T-helper 17 cell (primary cell): ENCODE results near the gene PAK4. TPM values are rescaled to one million over a fixed set of nuclear protein-coding genes. Genes with fewer than 3 reads are reported as not detected.
A peak's percentile ranks its signal among the peaks of the same experiment; 100 is the strongest.

Experiments used
- ATAC-seq: fragments of 150-1000 bp; cut with Tn5 transposase; 2 replicates; pipeline ENCODE4 v1.10.0; 2021; ENCODE audit warnings: mild to moderate bottlenecking, moderate library complexity
- DNase-seq, 3 donors: peaks; one replicate each; pipeline versions ENCODE4 v3.0.0 to v3.0.0-alpha.2; 2020 to 2021
- H3K9me3 ChIP-seq: one replicate; pipeline ENCODE4 v1.7.0; 2013; ENCODE audit warnings: low read length, mild to moderate bottlenecking; ENCODE audit not compliant: control insufficient read depth, poor library complexity, severe bottlenecking
- H3K27ac Mint-ChIP-seq: one replicate; pipeline ENCODE4 v1.8.0; 2022; ENCODE audit warnings: mild to moderate bottlenecking, moderate library complexity, mixed read lengths
- H3K27me3 Mint-ChIP-seq: one replicate; pipeline ENCODE4 v1.8.0; 2022; ENCODE audit warnings: mixed read lengths
- H3K36me3 Mint-ChIP-seq: one replicate; pipeline ENCODE4 v1.8.0; 2022; ENCODE audit warnings: low read depth, mixed read lengths
- H3K4me1 Mint-ChIP-seq: one replicate; pipeline ENCODE4 v1.8.0; 2022; ENCODE audit warnings: mild to moderate bottlenecking, mixed read lengths
- H3K4me3 Mint-ChIP-seq: one replicate; pipeline ENCODE4 v1.8.0; 2022; ENCODE audit warnings: mild to moderate bottlenecking, moderate library complexity, mixed read lengths
- total RNA-seq, 4 donors: library from RNA in 2 of 4; stranded (reverse) in 2 of 4; gene quantifications; one replicate each; pipeline ENCODE4 v1.2.3 and lab custom pipeline; 2022 to 2026

The PAK4 gene
- total RNA-seq, 2 donors from 2014 or later: 9.6 to 9.7 TPM

GRCh38 chr19:39127812-39128515 lies 2.4 kb downstream of the PAK4 start:
- ATAC-seq: no peak
- no peak overlapping the region for H3K4me3 Mint-ChIP-seq
- peaks cover 41% of the 10 kb centered on the region for H3K4me1 Mint-ChIP-seq
- H3K36me3 Mint-ChIP-seq: peaks cover 2% of the 10 kb centered on the region
- H3K9me3 ChIP-seq: no peaks in the 10 kb centered on the region
- H3K27ac Mint-ChIP-seq: peak overlapping the region; percentile 96
- H3K27me3 Mint-ChIP-seq: no peaks in the 10 kb centered on the region
- no peak for DNase-seq

- Mint-ChIP-seq H3K27ac (no peak overlapping the region), H3K4me1 (peaks cover 41% of the 10 kb centered on the region), H3K36me3 (peaks cover 2% of the 10 kb centered on the region), H3K27me3 (no peaks in the 10 kb centered on the region), H3K4me3 (peak overlapping the region; percentile 50)
- DNase-seq: no peak
- no peak for ATAC-seq
- no peaks in the 10 kb centered on the region for H3K9me3 ChIP-seq
Observed at GRCh38 chr19:39128516-39129079, 3.0 kb downstream of the PAK4 start.

GRCh38 chr19:39129116-39129515 lies 3.5 kb downstream of the PAK4 start:
- Mint-ChIP-seq H3K4me1 (peaks cover 42% of the 10 kb centered on the region), H3K27me3 (no peaks in the 10 kb centered on the region), H3K27ac (no peak overlapping the region), H3K36me3 (peaks cover 2% of the 10 kb centered on the region), H3K4me3 (peak overlapping the region; percentile 50)
- no peaks in the 10 kb centered on the region for H3K9me3 ChIP-seq
- no peak for ATAC-seq
- DNase-seq: no peak

DNA sequence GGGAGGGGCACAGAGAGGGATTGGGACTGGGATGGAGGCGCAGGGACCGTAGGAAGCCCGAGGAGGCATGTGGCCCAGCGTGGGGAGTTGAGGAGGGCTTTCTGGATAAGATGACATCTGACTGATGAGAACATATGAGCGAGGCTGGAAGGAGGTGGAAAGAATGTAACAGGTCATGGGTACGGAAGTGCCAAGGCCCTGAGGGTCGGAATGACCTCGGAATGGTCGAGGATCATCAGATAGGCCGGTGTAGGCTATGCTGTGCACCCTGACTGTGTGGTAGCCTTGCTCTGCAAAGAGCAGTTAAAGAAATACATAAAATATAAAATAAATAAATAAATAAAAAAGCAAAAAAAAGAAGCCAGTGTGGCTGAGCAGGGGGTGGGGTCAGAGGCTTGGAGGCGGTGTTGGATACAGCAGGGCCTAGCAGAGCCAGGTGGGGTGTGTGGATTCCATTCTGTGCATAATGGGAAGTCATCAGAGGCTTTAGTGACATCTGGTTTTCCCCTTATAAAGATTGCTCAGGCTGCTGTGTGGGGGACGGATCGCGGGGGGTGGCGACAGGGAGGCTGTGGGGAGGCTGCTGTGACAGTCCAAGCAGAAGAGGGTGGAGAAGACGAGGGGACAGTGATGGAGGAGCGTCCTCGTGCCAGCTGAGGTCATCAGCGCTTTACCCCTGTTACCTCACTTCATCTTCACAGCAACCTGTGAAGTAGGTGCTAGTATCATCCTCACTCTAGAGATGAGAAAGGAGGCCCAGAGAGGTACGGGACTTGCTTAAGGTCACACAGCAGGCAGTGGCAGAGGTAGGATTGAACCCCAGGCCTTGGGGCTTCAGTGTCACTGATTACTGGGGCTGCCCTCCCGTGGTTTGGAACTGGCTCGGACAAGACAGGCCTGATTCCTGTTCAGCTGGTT lies 5.0 kb downstream of the PAK4 start:
- DNase-seq (no peak), ATAC-seq (no peak)
- peaks cover 4% of the 10 kb centered on the region for H3K36me3 Mint-ChIP-seq
- H3K27ac Mint-ChIP-seq: peak overlapping the region; percentile 61
- H3K4me3 Mint-ChIP-seq: no peak overlapping the region
- H3K4me1 Mint-ChIP-seq: peaks cover 37% of the 10 kb centered on the region
- H3K9me3 ChIP-seq: no peaks in the 10 kb centered on the region
- no peaks in the 10 kb centered on the region for H3K27me3 Mint-ChIP-seq

DNA sequence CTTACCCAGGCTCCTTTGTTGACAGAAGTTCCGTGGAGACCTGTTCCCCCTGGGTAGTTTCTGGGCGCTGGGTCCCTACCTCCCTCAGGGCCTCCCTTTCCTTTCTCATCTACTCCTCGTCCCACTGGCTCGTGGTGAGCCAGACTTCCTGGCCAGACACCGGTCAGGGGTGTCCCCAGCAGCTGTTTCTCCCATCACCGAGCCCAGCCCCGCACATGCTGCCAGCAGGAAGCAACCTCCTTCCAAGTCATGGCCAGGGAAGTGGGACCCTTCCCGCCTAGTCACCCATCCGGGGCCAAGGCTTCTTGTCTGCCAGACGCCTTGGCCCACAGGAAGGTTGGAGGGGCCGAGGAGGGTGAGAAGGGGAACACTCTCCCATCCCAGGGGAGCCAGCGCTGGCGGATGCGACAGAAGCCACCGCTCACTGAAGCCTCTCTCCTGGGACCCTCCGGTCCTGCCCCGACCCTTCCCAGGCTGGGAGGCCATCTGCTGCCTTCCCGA lies 5.7 kb downstream of the PAK4 start:
- H3K36me3 Mint-ChIP-seq: peaks cover 3% of the 10 kb centered on the region
- H3K27ac Mint-ChIP-seq: peak overlapping the region; percentile 61
- DNase-seq (no peak), ATAC-seq (no peak)
- peaks cover 35% of the 10 kb centered on the region for H3K4me1 Mint-ChIP-seq
- no peak overlapping the region for H3K4me3 Mint-ChIP-seq
- no peaks in the 10 kb centered on the region for H3K9me3 ChIP-seq
- no peaks in the 10 kb centered on the region for H3K27me3 Mint-ChIP-seq

GRCh38 chr19:39132344-39132969 lies 6.9 kb downstream of the PAK4 start:
- DNase-seq (no peak), ATAC-seq (no peak)
- peaks cover 37% of the 10 kb centered on the region for H3K4me1 Mint-ChIP-seq
- peaks cover 3% of the 10 kb centered on the region for H3K36me3 Mint-ChIP-seq
- H3K4me3 Mint-ChIP-seq: no peak overlapping the region
- no peaks in the 10 kb centered on the region for H3K9me3 ChIP-seq
- H3K27ac Mint-ChIP-seq: peak overlapping the region; percentile 34
- no peaks in the 10 kb centered on the region for H3K27me3 Mint-ChIP-seq

GRCh38 chr19:39133431-39134270 lies 8.1 kb downstream of the PAK4 start:
- Mint-ChIP-seq H3K4me3 (no peak overlapping the region), H3K27ac (peak overlapping the region; percentile 84)

DNA sequence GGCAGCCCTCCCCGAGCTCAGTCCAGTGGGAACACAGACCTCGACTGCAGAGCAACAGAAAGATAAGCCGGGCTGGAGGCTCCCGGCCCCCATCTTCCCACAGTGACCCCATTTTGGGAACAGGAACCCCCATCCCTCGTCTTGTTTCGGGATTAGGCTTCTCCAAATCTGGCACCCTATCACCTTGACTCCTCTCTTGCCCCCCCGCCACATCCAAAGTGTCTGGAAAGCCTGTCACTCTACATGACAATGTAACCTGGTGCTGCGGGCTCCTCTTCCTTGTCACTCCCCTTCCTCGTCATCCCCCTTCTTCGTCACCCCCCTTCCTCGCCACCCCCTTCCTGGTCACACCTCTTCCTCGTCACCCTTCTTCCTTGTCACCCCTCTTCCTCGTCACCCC lies 10.1 kb downstream of the PAK4 start:
- no peak for ATAC-seq
- Mint-ChIP-seq H3K4me3 (no peak overlapping the region), H3K27ac (no peak overlapping the region), H3K27me3 (no peaks in the 10 kb centered on the region), H3K36me3 (peaks cover 3% of the 10 kb centered on the region), H3K4me1 (peaks cover 29% of the 10 kb centered on the region)
- H3K9me3 ChIP-seq: no peaks in the 10 kb centered on the region
- DNase-seq: no peak

More at GRCh38 chr19:39133431-39134270, 8.1 kb downstream of the PAK4 start:
- H3K4me1 Mint-ChIP-seq: peaks cover 38% of the 10 kb centered on the region
- no peaks in the 10 kb centered on the region for H3K9me3 ChIP-seq
- no peaks in the 10 kb centered on the region for H3K27me3 Mint-ChIP-seq
- peaks cover 3% of the 10 kb centered on the region for H3K36me3 Mint-ChIP-seq
- DNase-seq (no peak), ATAC-seq (no peak)

GRCh38 chr19:39136225-39136940 lies 10.8 kb downstream of the PAK4 start:
- no peak overlapping the region for H3K4me3 Mint-ChIP-seq
- H3K36me3 Mint-ChIP-seq: peaks cover 3% of the 10 kb centered on the region
- H3K9me3 ChIP-seq: no peaks in the 10 kb centered on the region
- DNase-seq (no peak), ATAC-seq (no peak)
- peaks cover 27% of the 10 kb centered on the region for H3K4me1 Mint-ChIP-seq
- no peaks in the 10 kb centered on the region for H3K27me3 Mint-ChIP-seq
- H3K27ac Mint-ChIP-seq: no peak overlapping the region

DNA sequence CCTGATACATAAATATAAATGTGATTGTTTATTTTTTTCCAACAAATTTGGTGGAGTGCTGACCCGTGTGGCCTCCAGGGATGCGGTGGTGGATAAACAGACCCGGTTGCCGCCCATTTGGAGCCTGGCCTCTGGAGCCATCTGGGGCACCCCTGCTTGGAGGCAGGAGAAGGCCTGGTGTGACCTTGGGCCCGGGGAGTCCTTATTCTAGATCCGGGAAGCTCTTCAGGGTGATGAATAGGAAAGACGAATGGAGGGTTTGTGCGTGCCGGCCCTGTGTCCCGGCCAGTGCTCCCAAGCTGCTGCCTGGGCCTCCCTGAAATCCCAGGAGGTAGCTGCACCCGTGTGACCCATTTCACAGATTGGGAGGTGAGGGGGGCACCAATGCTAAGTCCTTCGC lies 11.5 kb downstream of the PAK4 start:
- peak overlapping the region; percentile 61 for H3K27ac Mint-ChIP-seq
- no peaks in the 10 kb centered on the region for H3K27me3 Mint-ChIP-seq
- no peak for DNase-seq
- H3K9me3 ChIP-seq: no peaks in the 10 kb centered on the region
- peaks cover 26% of the 10 kb centered on the region for H3K4me1 Mint-ChIP-seq
- peaks cover 3% of the 10 kb centered on the region for H3K36me3 Mint-ChIP-seq
- no peak for ATAC-seq
- peak overlapping the region; percentile 19 for H3K4me3 Mint-ChIP-seq

GRCh38 chr19:39138221-39139211 lies 12.9 kb downstream of the PAK4 start:
- Mint-ChIP-seq H3K27ac (peak overlapping the region; percentile 61), H3K27me3 (no peaks in the 10 kb centered on the region), H3K36me3 (peaks cover 3% of the 10 kb centered on the region), H3K4me3 (peak overlapping the region; percentile 33), H3K4me1 (peaks cover 21% of the 10 kb centered on the region)
- H3K9me3 ChIP-seq: no peaks in the 10 kb centered on the region
- ATAC-seq (no peak), DNase-seq (no peak)
